HEK293T (cell line): Measurements from ENCODE around the gene TBX1.

ENCODE experiments used
- CTCF ChIA-PET: fragments of 350-600 bp; formaldehyde crosslinking; extraction: SDS; loops from one replicate; lab custom pipeline; 2021; ENCODE audit warnings: antibody characterized with exemption, inconsistent platforms; lab: Yijun Ruan, JAX
- POLR2A ChIA-PET: fragments of 350-600 bp; formaldehyde crosslinking; extraction: SDS; loops from one replicate; lab custom pipeline; 2020; ENCODE audit warnings: antibody characterized with exemption, inconsistent platforms; lab: Yijun Ruan, JAX
- DNase-seq: peaks from one replicate; pipeline ENCODE4 v3.0.0; 2012; ENCODE audit warnings: mixed read lengths; ENCODE audit errors: extremely low spot score
- ARNT ChIP-seq: fragments of 450-650 bp; IDR thresholded peaks from 2 replicates; pipeline ENCODE4 v1.6.1; 2017; ENCODE audit warnings: mild to moderate bottlenecking
- BHLHE40 ChIP-seq: fragments of 450-650 bp; IDR thresholded peaks from 2 replicates; pipeline ENCODE4 v1.6.1; 2016; ENCODE audit warnings: mild to moderate bottlenecking, moderate library complexity, borderline replicate concordance
- CTBP1 ChIP-seq: fragments of 450-650 bp; IDR thresholded peaks from 2 replicates; pipeline ENCODE4 v1.6.1; 2016; ENCODE audit warnings: borderline replicate concordance
- ELF4 ChIP-seq: fragments of 450-650 bp; IDR thresholded peaks from 2 replicates; pipeline ENCODE4 v1.6.1; 2017; ENCODE audit warnings: antibody characterized with exemption
- FOXA1 ChIP-seq: fragments of 450-650 bp; IDR thresholded peaks from 2 replicates; pipeline ENCODE4 v1.6.1; 2016; ENCODE audit warnings: mild to moderate bottlenecking
- FOXK2 ChIP-seq: fragments of 450-650 bp; IDR thresholded peaks from 2 replicates; pipeline ENCODE4 v1.6.1; 2016; ENCODE audit warnings: mild to moderate bottlenecking
- FOXM1 ChIP-seq: fragments of 450-650 bp; IDR thresholded peaks from 2 replicates; pipeline ENCODE4 v1.6.1; 2017; ENCODE audit warnings: mild to moderate bottlenecking, borderline replicate concordance
- HDGF ChIP-seq: fragments of 450-650 bp; IDR thresholded peaks from 2 replicates; pipeline ENCODE4 v1.6.1; 2017; ENCODE audit warnings: antibody characterized with exemption, borderline replicate concordance
- L3MBTL2 ChIP-seq: fragments of 450-650 bp; conservative IDR thresholded peaks from 2 replicates; pipeline ENCODE4 v1.6.1; 2016; ENCODE audit warnings: mild to moderate bottlenecking
- LEF1 ChIP-seq: fragments of 450-650 bp; IDR thresholded peaks from 2 replicates; pipeline ENCODE4 v1.6.1; 2017; ENCODE audit warnings: mild to moderate bottlenecking, borderline replicate concordance
- NFRKB ChIP-seq: fragments of 450-650 bp; IDR thresholded peaks from 2 replicates; pipeline ENCODE4 v1.6.1; 2016; ENCODE audit warnings: mild to moderate bottlenecking, moderate library complexity
- PKNOX1 ChIP-seq: fragments of 450-650 bp; IDR thresholded peaks from 2 replicates; pipeline ENCODE4 v1.6.1; 2016
- SP1 ChIP-seq: fragments of 450-650 bp; IDR thresholded peaks from 2 replicates; pipeline ENCODE4 v1.6.1; 2017
- SUZ12 ChIP-seq: fragments of 450-650 bp; IDR thresholded peaks from 2 replicates; pipeline ENCODE4 v1.6.1; 2016; ENCODE audit warnings: mild to moderate bottlenecking
- TARDBP ChIP-seq: fragments of 450-650 bp; IDR thresholded peaks from 2 replicates; pipeline ENCODE4 v1.6.1; 2016
- ZNF384 ChIP-seq: fragments of 450-650 bp; IDR thresholded peaks from 2 replicates; pipeline ENCODE4 v1.6.1; 2016

TBX1 gene

GRCh38 chr22:19797086-19798002 lies 36.8 kb downstream of the TBX1 start:
- no peak for DNase-seq
- ChIA-PET CTCF (no interaction called here), POLR2A (no interaction called here)
- TF ChIP-seq ELF4 (no peak), ZNF384 (no peak), FOXA1 (no peak), CTBP1 (no peak), TARDBP (no peak), FOXK2 (no peak), SP1 (no peak), LEF1 (no peak), BHLHE40 (no peak), PKNOX1 (no peak)

GRCh38 chr22:19798003-19798665 lies 37.6 kb downstream of the TBX1 start:
- no peak for DNase-seq
- TF ChIP-seq L3MBTL2 (no peak), FOXA1 (no peak), SP1 (no peak), SUZ12 (no peak), NFRKB (no peak), ARNT (no peak), HDGF (no peak), ZNF384 (no peak), PKNOX1 (no peak), BHLHE40 (no peak)
- ChIA-PET CTCF (interaction anchor here (0.6 kb wide), 1 partner anchor 261 kb away, joined by 3 read pairs; no protein-coding TSS in a partner anchor), POLR2A (no interaction called here)

GRCh38 chr22:19798891-19799293 lies 38.3 kb downstream of the TBX1 start:
- DNase-seq: no peak
- CTCF ChIA-PET: interaction anchor here (0.5 to 0.6 kb wide), 2 partner anchors 111 to 260 kb away, joined by 3 to 4 read pairs; no protein-coding TSS in a partner anchor
- TF ChIP-seq CTBP1 (no peak), TARDBP (no peak), SP1 (no peak), ARNT (no peak), PKNOX1 (no peak), FOXA1 (no peak), LEF1 (no peak), FOXM1 (no peak), NFRKB (no peak), FOXK2 (no peak), BHLHE40 (no peak), ZNF384 (no peak), L3MBTL2 (no peak), ELF4 (no peak), SUZ12 (no peak)
- POLR2A ChIA-PET: no interaction called here

- POLR2A ChIA-PET: no interaction called here
Measured at GRCh38 chr22:19799322-19800190, 39.0 kb downstream of the TBX1 start.

More at GRCh38 chr22:19799322-19800190, 39.0 kb downstream of the TBX1 start:
- CTCF ChIA-PET: interaction anchor here (0.5 kb wide), 1 partner anchor 111 kb away, joined by 4 read pairs; no protein-coding TSS in a partner anchor
- TF ChIP-seq NFRKB: no peak
- TF ChIP-seq FOXM1: no peak
- no peak for TF ChIP-seq FOXA1
- TF ChIP-seq CTBP1: no peak
- no peak for TF ChIP-seq PKNOX1
- TF ChIP-seq ELF4: no peak
- no peak for TF ChIP-seq ZNF384
- TF ChIP-seq HDGF: no peak
- no peak for TF ChIP-seq SUZ12
- TF ChIP-seq FOXK2: no peak
- TF ChIP-seq SP1: no peak
- TF ChIP-seq LEF1: no peak
- TF ChIP-seq TARDBP: no peak
- no peak for TF ChIP-seq L3MBTL2
- TF ChIP-seq BHLHE40: no peak
- no peak for TF ChIP-seq ARNT
- DNase-seq: no peak
